Measurements from ENCODE around the gene PACS1.

The PACS1 gene

GRCh38 chr11:66187453-66187852 lies 117.4 kb downstream of the PACS1 start:
- H3K4me2 ChIP-seq (ENCODE audit: low read length): no peak overlapping the region
- no peaks in the 10 kb centered on the region for H3K9me3 ChIP-seq (ENCODE audit: insufficient read depth, low read length)
- H2AFZ ChIP-seq (ENCODE audit: low read depth, low read length): no peak overlapping the region
- no peak overlapping the region for H3K9ac ChIP-seq (ENCODE audit: low read length)
- H3K79me2 ChIP-seq (ENCODE audit: low read length): no peaks in the 10 kb centered on the region
- no peak overlapping the region for H3K27ac ChIP-seq (ENCODE audit: low read length)
- H3K4me3 ChIP-seq (ENCODE audit: low read length): no peak overlapping the region
- H3K4me1 ChIP-seq (ENCODE audit: low read length): no peaks in the 10 kb centered on the region
- no peak for TF ChIP-seq EZH2phosphoT487 (IDR thresholded peaks at IDR 0.05; ENCODE audit: low read depth)
- TF ChIP-seq, protein P1, sequence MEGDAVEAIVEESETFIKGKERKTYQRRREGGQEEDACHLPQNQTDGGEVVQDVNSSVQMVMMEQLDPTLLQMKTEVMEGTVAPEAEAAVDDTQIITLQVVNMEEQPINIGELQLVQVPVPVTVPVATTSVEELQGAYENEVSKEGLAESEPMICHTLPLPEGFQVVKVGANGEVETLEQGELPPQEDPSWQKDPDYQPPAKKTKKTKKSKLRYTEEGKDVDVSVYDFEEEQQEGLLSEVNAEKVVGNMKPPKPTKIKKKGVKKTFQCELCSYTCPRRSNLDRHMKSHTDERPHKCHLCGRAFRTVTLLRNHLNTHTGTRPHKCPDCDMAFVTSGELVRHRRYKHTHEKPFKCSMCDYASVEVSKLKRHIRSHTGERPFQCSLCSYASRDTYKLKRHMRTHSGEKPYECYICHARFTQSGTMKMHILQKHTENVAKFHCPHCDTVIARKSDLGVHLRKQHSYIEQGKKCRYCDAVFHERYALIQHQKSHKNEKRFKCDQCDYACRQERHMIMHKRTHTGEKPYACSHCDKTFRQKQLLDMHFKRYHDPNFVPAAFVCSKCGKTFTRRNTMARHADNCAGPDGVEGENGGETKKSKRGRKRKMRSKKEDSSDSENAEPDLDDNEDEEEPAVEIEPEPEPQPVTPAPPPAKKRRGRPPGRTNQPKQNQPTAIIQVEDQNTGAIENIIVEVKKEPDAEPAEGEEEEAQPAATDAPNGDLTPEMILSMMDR (IDR thresholded peaks at IDR 0.05; ENCODE audit: low read depth, low read length): no peak
- H4K20me1 ChIP-seq (ENCODE audit: insufficient read depth, low read length): no peaks in the 10 kb centered on the region
- H3K36me3 ChIP-seq (replicated peaks; ENCODE audit: low read depth, low read length): no peaks in the 10 kb centered on the region
- H3K27me3 ChIP-seq (ENCODE audit: low read depth, low read length): no peaks in the 10 kb centered on the region

GRCh38 chr11:66188580-66188979 lies 118.5 kb downstream of the PACS1 start:
- Histone ChIP-seq H3K36me3 (replicated peaks; ENCODE audit: low read depth, low read length) (no peaks in the 10 kb centered on the region), H3K4me2 (ENCODE audit: low read length) (no peak overlapping the region), H3K9me3 (ENCODE audit: insufficient read depth, low read length) (no peaks in the 10 kb centered on the region), H3K27me3 (ENCODE audit: low read depth, low read length) (no peaks in the 10 kb centered on the region), H3K27ac (ENCODE audit: low read length) (no peak overlapping the region), H2AFZ (ENCODE audit: low read depth, low read length) (no peak overlapping the region), H3K9ac (ENCODE audit: low read length) (no peak overlapping the region), H3K4me1 (ENCODE audit: low read length) (no peaks in the 10 kb centered on the region), H3K79me2 (ENCODE audit: low read length) (no peaks in the 10 kb centered on the region), H3K4me3 (ENCODE audit: low read length) (no peak overlapping the region), H4K20me1 (ENCODE audit: insufficient read depth, low read length) (no peaks in the 10 kb centered on the region)
- no peak for TF ChIP-seq EZH2phosphoT487 (IDR thresholded peaks at IDR 0.05; ENCODE audit: low read depth)
- TF ChIP-seq, protein P1 (IDR thresholded peaks at IDR 0.05; ENCODE audit: low read depth, low read length): no peak

- H3K9me3 ChIP-seq (ENCODE audit: insufficient read depth, low read length): no peaks in the 10 kb centered on the region
- H3K9ac ChIP-seq (ENCODE audit: low read length): no peak overlapping the region
- no peaks in the 10 kb centered on the region for H4K20me1 ChIP-seq (ENCODE audit: insufficient read depth, low read length)
- no peaks in the 10 kb centered on the region for H3K4me1 ChIP-seq (ENCODE audit: low read length)
- H3K27me3 ChIP-seq (ENCODE audit: low read depth, low read length): no peaks in the 10 kb centered on the region
- no peaks in the 10 kb centered on the region for H3K79me2 ChIP-seq (ENCODE audit: low read length)
- no peaks in the 10 kb centered on the region for H3K36me3 ChIP-seq (replicated peaks; ENCODE audit: low read depth, low read length)
- TF ChIP-seq, protein P1 (IDR thresholded peaks at IDR 0.05; ENCODE audit: low read depth, low read length): no peak
- TF ChIP-seq EZH2phosphoT487 (IDR thresholded peaks at IDR 0.05; ENCODE audit: low read depth): no peak
- no peak overlapping the region for H2AFZ ChIP-seq (ENCODE audit: low read depth, low read length)
- no peak overlapping the region for H3K4me3 ChIP-seq (ENCODE audit: low read length)
- no peak overlapping the region for H3K4me2 ChIP-seq (ENCODE audit: low read length)
- no peak overlapping the region for H3K27ac ChIP-seq (ENCODE audit: low read length)
Measured at GRCh38 chr11:66189031-66189745, 119.1 kb downstream of the PACS1 start.

DNA sequence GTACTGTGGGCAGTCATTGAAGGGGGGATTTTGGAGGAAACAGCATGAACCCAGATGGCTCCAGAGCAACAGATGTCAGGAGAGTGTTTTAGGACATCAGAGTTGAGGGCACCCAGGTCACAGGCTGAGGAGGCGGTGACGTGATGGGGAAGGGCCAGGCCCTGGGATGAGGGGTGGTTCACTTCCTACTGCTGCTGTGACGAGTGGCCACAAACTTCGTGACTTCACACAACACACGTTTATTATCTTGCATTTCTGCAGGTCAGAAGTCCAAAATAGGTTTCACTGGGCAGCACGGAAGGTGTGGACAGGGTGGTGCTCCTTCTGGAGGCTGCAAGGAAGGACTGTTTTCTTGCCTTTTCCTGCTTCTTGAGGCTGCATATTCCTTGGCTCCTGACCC lies 120.7 kb downstream of the PACS1 start:
- H3K4me1 ChIP-seq (ENCODE audit: low read length): no peaks in the 10 kb centered on the region
- H3K36me3 ChIP-seq (replicated peaks; ENCODE audit: low read depth, low read length): no peaks in the 10 kb centered on the region
- no peak overlapping the region for H3K4me2 ChIP-seq (ENCODE audit: low read length)
- H2AFZ ChIP-seq (ENCODE audit: low read depth, low read length): no peak overlapping the region
- no peaks in the 10 kb centered on the region for H3K79me2 ChIP-seq (ENCODE audit: low read length)
- H3K27me3 ChIP-seq (ENCODE audit: low read depth, low read length): no peaks in the 10 kb centered on the region
- no peaks in the 10 kb centered on the region for H3K9me3 ChIP-seq (ENCODE audit: insufficient read depth, low read length)
- H3K27ac ChIP-seq (ENCODE audit: low read length): no peak overlapping the region
- no peaks in the 10 kb centered on the region for H4K20me1 ChIP-seq (ENCODE audit: insufficient read depth, low read length)
- no peak overlapping the region for H3K4me3 ChIP-seq (ENCODE audit: low read length)
- TF ChIP-seq, protein P1 (IDR thresholded peaks at IDR 0.05; ENCODE audit: low read depth, low read length): no peak
- TF ChIP-seq EZH2phosphoT487 (IDR thresholded peaks at IDR 0.05; ENCODE audit: low read depth): no peak
- H3K9ac ChIP-seq (ENCODE audit: low read length): no peak overlapping the region
